T-helper 2 cell treated with Interferon-gamma antibody and Interleukin-4, amounts not matched to agents 5 μg/mL and 100 μg/mL, for 36 hours (primary cell): ENCODE data around the gene PTGES2.

Source experiments
- DNase-seq: peaks from one replicate; pipeline ENCODE4 v3.0.0; 2021; ENCODE audit warnings: low spot score
- H3K27ac Mint-ChIP-seq: one replicate; pipeline ENCODE4 v1.8.0; 2021; ENCODE audit warnings: mild to moderate bottlenecking, mixed read lengths
- H3K27me3 Mint-ChIP-seq: one replicate; pipeline ENCODE4 v1.8.0; 2021; ENCODE audit warnings: low read depth, mixed read lengths
- H3K36me3 Mint-ChIP-seq: one replicate; pipeline ENCODE4 v1.8.0; 2021; ENCODE audit warnings: low read depth, mixed read lengths
- H3K4me1 Mint-ChIP-seq: one replicate; pipeline ENCODE4 v1.8.0; 2021; ENCODE audit warnings: low read depth, mixed read lengths
- H3K4me3 Mint-ChIP-seq: one replicate; pipeline ENCODE4 v1.8.0; 2022; ENCODE audit warnings: mild to moderate bottlenecking, moderate library complexity, mixed read lengths
- H3K9me3 Mint-ChIP-seq: one replicate; pipeline ENCODE4 v1.8.0; 2021; ENCODE audit warnings: mixed read lengths

Gene PTGES2

DNA sequence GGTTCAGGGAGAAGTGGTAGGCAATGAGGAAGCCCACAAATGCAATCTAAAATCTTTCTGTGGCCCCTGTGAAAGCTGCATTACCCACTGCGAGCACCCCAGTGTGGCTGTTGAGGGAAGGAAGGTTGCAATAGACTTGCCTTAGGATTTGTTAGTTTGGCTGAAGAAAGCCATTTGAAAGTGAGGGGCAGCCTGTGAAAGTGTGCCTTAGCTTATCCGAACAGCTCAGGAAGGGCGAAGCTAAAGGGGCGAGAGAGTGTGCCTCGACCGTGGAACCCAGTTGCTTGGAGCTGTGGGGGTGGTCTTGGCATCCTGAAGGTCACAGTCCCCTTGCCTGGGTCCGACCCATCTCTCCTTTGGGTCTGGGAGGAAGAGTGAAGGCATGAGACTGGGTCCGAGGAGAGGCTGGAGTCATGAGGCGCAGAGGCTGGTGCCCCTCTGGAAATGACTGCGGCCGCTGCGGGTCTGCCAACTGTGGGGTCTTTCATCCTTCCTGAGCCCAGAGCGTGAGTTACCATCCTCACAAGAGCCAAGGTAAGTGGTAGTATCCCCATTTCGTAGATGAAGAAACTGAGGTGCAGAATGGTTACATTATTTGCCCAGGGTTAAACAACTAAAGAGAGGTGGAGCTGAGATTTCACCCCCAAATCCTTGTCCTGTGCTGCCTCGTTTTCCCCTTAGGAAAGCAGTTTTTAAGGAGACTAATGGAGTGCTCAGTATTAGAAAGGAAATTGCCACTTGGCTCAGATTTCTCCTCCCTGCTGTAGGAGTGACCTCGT is 35.1 kb downstream of the PTGES2 start:
- Mint-ChIP-seq H3K36me3 (peaks cover 17% of the 10 kb centered on the region), H3K9me3 (no peaks in the 10 kb centered on the region), H3K4me1 (peaks cover 59% of the 10 kb centered on the region), H3K4me3 (no peak overlapping the region), H3K27ac (peak overlapping the region; percentile 85), H3K27me3 (no peaks in the 10 kb centered on the region)
- DNase-seq, result no peak

DNA sequence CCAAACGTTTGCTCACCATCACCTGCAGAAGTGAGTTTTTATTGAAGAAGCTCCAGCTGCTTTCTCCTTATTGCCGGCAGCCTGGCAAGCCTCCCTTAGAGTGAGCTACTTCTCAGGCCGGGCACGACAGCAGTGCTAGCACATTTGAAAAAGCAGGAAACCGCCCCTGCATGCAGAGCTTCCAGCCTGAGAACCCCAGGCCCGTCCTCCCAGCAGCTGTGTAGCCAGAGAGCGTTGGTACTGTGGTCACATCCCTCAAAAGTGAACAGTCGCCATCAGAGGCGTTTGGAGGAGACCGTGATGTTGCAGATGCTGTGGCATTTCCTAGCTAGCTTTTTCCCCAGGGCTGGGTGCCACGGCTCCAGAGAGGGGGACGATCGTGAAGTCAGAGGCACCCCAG is 36.0 kb downstream of the PTGES2 start:
- Mint-ChIP-seq H3K27ac (peak overlapping the region; percentile 8), H3K4me3 (peak overlapping the region; percentile 46), H3K9me3 (no peaks in the 10 kb centered on the region), H3K4me1 (peaks cover 52% of the 10 kb centered on the region), H3K27me3 (no peaks in the 10 kb centered on the region), H3K36me3 (peaks cover 18% of the 10 kb centered on the region)
- no peak for DNase-seq

DNA sequence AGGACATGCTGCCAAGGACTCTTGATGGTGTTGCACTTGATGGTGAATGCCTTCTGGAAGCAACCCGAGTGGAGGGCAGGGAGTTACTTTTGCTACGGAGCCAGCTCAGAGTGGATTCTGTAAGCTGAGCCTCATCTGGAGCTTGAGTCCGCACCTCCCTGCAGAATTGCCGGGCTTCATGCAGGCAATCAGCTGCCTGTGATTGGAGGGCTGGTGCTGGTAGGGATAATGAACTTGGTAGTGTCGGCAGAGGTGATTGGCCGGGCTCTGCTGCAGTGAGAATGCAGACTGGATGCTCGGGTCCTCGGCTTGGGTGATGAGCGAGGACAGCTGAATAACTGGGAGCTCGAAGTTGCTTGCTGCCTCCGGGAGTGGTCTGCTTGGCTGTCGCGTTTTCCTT is 36.4 kb downstream of the PTGES2 start:
- Mint-ChIP-seq H3K9me3 (no peaks in the 10 kb centered on the region), H3K27me3 (no peaks in the 10 kb centered on the region), H3K36me3 (peaks cover 18% of the 10 kb centered on the region), H3K4me1 (peaks cover 50% of the 10 kb centered on the region), H3K27ac (no peak overlapping the region), H3K4me3 (no peak overlapping the region)
- no peak for DNase-seq

DNA sequence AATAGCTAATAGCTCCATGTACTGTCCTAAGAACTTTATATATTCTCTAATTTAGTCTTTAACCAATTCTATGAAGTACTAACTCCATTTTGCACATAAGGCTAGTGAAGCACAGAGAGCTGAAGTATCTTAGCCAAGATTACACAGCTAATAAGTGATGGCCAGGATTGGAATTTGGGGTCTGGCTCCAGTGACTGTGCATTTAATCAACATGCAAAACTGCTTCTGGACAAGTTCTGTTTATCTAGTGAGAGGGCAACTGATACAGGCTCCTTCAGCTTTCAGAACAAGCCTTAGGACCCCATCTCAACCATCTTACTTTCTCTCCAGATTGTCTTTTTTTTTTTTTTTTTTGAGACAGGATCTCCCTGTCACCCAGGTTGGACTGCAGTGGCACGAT is 38.2 kb downstream of the PTGES2 start:
- Mint-ChIP-seq H3K27ac (no peak overlapping the region), H3K4me1 (peaks cover 50% of the 10 kb centered on the region), H3K4me3 (no peak overlapping the region), H3K27me3 (no peaks in the 10 kb centered on the region), H3K36me3 (peaks cover 18% of the 10 kb centered on the region), H3K9me3 (no peaks in the 10 kb centered on the region)
- DNase-seq, result no peak

DNA sequence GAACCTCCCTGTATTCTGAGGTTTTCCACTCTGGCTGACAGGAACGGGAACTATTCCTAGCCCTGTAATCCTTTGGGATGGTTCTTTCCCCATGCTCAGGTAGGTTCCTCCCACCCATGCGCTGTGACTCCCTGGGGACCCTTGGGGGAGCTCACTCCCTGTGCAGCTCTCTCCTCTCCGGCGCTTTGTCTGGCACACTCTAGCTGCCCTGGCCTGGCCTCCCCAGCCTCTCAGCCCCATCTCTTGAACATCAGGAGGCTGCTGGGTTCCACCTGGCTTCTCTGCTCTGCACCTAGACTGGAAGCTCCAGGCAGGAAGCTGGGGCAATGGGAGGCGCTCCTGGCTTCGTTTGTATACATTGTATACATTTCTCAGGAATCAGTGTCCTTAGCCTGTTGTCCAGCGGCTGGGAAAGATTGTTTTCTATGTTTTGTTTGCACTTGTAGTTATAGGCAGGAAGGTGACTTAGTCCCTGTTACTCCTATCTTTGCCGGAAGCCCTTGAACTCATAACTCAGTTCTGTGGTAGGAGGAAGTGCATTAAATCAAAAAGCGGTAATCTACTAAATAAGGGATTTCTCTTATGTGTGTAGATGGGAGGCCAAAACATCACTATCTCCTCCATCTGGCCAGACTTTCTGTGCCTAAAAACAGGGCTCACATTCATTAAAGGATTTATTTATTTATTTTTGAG is 39.1 kb downstream of the PTGES2 start:
- H3K27me3 Mint-ChIP-seq, result no peaks in the 10 kb centered on the region
- H3K4me1 Mint-ChIP-seq, result peaks cover 48% of the 10 kb centered on the region
- no peaks in the 10 kb centered on the region for H3K9me3 Mint-ChIP-seq
- no peak overlapping the region for H3K4me3 Mint-ChIP-seq
- H3K27ac Mint-ChIP-seq, result no peak overlapping the region
- DNase-seq, result no peak
- peaks cover 22% of the 10 kb centered on the region for H3K36me3 Mint-ChIP-seq

DNA sequence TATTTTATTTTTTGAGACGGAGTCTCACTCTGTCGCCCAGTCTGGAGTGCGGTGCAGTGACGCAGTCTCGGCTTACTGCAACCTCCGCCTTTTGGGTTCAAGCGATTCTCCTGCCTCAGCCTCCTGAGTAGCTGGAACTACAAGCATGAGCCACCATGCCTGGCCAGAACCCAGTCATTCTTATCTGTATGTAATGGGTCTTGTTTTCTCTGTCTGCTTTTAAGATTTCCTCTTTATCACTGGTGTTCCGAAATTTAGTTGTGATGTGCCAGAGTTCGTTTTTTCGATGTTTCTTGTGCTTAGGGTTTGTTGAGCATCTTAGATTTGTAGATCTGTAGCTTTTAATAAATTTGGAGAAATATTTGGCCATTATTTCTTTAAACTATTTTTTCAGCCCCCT is 40.3 kb downstream of the PTGES2 start:
- H3K36me3 Mint-ChIP-seq, result peaks cover 18% of the 10 kb centered on the region

DNA sequence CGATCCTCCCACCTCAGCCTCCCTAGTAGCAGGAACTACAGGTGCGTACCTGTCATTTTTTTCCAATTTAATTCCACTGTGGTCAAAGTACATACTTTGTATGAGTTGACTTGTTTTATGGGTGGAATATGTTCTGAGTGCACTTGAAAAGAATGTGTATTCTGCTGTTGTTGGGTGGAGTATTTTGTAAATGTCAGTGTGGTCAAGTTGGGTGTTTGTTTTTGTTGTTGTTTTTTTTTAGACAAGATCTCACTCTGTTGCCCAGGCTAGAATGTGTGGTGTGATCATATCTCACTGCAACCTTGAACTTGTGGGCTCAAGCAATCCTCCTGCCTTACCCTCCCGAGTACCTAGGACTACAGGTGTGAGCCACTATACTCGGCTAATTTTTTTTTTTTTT is 41.6 kb downstream of the PTGES2 start:
- Mint-ChIP-seq H3K9me3 (no peaks in the 10 kb centered on the region), H3K27ac (peak overlapping the region; percentile 21), H3K36me3 (peaks cover 18% of the 10 kb centered on the region), H3K4me1 (peaks cover 36% of the 10 kb centered on the region), H3K4me3 (no peak overlapping the region), H3K27me3 (no peaks in the 10 kb centered on the region)
- DNase-seq, result no peak

More for the DNA sequence above, 40.3 kb downstream of the PTGES2 start:
- Mint-ChIP-seq H3K4me3 (no peak overlapping the region), H3K27me3 (no peaks in the 10 kb centered on the region), H3K27ac (no peak overlapping the region), H3K4me1 (peaks cover 38% of the 10 kb centered on the region), H3K9me3 (no peaks in the 10 kb centered on the region)
- no peak for DNase-seq

DNA sequence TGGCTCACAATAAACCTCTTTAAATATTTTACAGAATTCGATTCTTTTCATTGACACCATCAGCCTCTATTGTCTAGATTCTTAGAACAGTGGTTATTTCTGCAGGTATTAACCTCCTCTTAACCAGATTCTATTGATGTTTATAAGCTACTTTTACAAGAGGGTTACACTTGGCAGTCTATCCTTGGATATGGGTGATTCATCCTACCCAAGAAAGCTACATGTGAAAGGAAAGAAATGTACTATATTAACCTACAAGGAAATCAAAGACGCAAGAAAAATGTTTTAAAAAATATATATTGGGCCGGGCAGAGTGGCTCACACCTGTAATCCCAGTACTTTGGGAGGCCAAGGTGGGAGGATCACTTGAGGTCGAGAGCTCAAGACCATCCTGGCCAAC is 42.8 kb downstream of the PTGES2 start:
- H3K36me3 Mint-ChIP-seq, result peaks cover 18% of the 10 kb centered on the region
- H3K4me3 Mint-ChIP-seq, result no peak overlapping the region
- H3K9me3 Mint-ChIP-seq, result no peaks in the 10 kb centered on the region
- no peak for DNase-seq
- no peaks in the 10 kb centered on the region for H3K27me3 Mint-ChIP-seq
- H3K4me1 Mint-ChIP-seq, result peaks cover 34% of the 10 kb centered on the region
- H3K27ac Mint-ChIP-seq, result no peak overlapping the region

DNA sequence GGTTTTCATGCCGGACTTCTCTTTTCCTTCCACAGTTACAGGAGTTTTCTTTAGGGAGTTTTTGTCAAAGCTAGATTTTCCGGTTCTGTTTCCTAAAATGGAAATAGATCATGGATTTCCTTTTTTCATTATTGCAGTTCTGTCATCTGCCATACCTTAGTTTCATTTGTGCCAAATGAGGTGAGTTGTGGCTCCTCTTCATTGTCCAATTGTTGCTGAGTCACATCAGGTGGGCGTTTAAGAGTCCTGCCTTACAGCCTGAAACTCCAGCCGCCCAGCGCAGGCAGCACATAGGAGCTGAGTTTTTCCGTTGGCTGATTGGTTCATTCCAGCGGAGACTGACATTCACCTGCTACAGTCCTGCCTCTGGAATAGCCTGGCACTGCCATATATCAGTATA is 45.4 kb downstream of the PTGES2 start:
- no peak overlapping the region for H3K27ac Mint-ChIP-seq
- peaks cover 41% of the 10 kb centered on the region for H3K4me1 Mint-ChIP-seq

DNA sequence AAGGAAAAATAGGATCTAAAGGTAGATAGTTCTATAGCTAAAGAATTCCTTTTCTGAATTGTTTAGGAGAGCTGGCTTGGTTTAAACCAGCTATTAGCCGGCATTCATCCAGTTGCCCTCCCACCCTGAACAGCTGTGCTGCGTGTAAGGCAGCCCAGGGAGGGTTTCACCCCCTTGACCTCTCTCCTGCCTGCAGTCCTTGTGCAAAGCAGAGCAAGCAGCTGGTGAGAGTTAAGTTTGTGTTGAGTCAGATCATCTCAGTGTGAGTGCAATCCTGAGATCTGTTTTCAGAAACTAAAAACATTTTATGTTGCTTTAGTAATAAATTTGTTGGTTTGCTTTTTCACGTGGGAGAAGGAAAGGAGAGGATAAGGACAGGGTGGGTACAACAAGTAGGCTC is 46.5 kb downstream of the PTGES2 start:
- no peak for DNase-seq
- Mint-ChIP-seq H3K27ac (peak overlapping the region; percentile 53), H3K4me3 (no peak overlapping the region), H3K9me3 (no peaks in the 10 kb centered on the region), H3K4me1 (peaks cover 45% of the 10 kb centered on the region), H3K36me3 (peaks cover 29% of the 10 kb centered on the region), H3K27me3 (no peaks in the 10 kb centered on the region)

More for the DNA sequence above, 45.4 kb downstream of the PTGES2 start:
- Mint-ChIP-seq H3K4me3 (no peak overlapping the region), H3K36me3 (peaks cover 24% of the 10 kb centered on the region), H3K9me3 (no peaks in the 10 kb centered on the region), H3K27me3 (no peaks in the 10 kb centered on the region)
- DNase-seq, result no peak

DNA sequence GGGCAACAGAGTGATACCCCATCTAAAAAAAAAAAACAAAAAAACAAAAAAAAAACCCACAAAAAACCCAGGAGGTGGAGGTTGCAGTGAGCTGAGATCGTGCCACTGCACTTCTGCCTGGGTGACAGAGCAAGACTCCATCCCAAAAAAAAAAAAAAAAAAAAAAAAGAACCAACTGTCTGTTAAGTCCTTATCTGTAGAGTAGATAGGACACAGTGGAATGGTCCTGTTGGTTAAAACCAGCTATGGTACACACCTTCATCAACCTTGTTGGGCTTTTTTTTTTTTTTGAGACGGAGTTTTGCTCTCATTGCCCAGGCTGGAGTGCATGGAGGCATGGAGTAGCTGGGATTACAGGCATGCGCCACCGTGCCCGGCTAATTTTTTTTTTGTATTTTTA is 47.3 kb downstream of the PTGES2 start:
- DNase-seq, result no peak

DNA sequence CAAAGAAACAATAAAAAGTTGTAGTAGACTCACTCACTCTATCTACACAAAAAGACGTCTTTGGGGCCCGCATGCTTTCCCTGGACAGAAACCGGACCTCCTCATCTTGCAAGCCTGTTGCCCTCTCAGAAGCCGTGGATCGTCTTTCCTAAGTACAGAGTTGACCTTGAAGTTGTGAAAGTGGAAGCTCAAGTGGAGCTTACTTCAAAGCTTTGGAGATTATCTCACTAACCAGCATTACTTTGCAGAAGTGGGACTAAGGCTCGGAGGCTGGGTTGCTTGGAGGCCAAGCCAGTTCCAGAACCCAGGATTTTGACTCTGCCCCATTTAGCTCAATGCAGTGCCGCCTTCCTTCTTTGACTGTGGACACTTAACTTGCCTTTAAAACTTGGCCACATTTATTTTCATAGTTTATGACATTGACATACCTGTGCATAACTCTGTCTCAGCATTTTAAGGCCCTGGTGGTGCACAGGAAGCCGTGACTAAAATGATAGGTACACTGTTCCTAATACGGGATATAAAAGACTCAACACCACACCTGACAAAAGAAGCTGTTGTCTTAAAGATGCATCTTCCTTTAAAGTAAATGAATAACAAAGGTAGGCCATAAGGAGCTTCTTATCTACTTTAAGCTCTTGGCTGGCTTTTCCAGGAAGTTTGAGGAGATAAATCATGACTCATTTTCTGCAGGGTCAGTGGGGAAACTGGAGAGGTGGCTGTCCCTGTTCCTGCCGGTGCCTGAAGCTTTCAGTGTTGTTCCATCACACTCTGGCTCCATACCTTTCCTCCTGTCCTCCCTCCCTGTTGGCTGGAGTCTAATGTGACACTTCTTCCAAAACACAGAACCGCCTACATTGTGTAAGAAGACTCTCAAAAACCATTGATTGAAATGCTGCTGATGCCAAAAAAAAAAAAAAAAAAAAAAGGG is 48.8 kb downstream of the PTGES2 start:
- peaks cover 35% of the 10 kb centered on the region for H3K4me1 Mint-ChIP-seq
- no peaks in the 10 kb centered on the region for H3K27me3 Mint-ChIP-seq
- peak overlapping the region; percentile 46 for H3K27ac Mint-ChIP-seq
- peak overlapping the region; percentile 35 for H3K4me3 Mint-ChIP-seq
- H3K9me3 Mint-ChIP-seq, result no peaks in the 10 kb centered on the region
- DNase-seq, result no peak
- peaks cover 30% of the 10 kb centered on the region for H3K36me3 Mint-ChIP-seq

More for the DNA sequence above, 47.3 kb downstream of the PTGES2 start:
- Mint-ChIP-seq H3K36me3 (peaks cover 26% of the 10 kb centered on the region), H3K27ac (no peak overlapping the region), H3K27me3 (no peaks in the 10 kb centered on the region), H3K9me3 (no peaks in the 10 kb centered on the region), H3K4me1 (peaks cover 40% of the 10 kb centered on the region), H3K4me3 (no peak overlapping the region)

DNA sequence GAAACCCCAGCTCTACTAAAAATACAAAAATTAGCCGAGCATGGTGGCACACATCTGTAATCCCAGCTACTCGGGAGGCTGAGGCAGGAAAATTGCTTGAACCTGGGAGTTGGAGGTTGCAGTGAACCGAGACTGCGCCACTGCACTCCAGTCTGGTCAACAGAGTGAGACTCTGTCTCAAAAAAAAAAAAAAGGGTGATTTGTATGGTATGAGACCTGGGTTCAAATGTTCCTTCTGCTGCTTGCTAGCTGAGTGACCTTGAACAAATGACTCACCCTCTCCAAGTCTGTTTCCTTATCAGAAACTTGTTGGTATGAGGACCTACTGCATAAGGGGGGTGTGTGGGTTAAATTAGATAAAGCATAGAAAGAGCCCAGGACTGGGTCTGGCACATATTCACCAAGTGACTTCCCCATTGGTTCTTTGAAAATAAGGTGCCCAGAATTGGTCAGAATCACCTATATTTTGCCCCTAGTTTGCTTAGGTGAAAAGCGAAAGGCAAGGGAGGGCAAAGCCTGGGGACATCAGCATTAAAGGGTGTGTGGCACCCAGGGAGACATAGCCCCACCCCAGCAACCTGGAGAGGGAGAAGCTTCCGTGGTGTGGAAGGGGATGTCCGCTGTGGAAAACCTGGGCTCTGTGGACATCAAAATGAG is 49.6 kb downstream of the PTGES2 start:
- H3K27me3 Mint-ChIP-seq, result no peaks in the 10 kb centered on the region
- H3K27ac Mint-ChIP-seq, result peak overlapping the region; percentile 18
- peaks cover 34% of the 10 kb centered on the region for H3K36me3 Mint-ChIP-seq
- peak overlapping the region; percentile 35 for H3K4me3 Mint-ChIP-seq
- H3K4me1 Mint-ChIP-seq, result peaks cover 39% of the 10 kb centered on the region
- DNase-seq, result no peak
- no peaks in the 10 kb centered on the region for H3K9me3 Mint-ChIP-seq
